A673 (cell line): ENCODE data around the gene ELAVL1.

Source experiments
- CTCF ChIP-seq: fragments of 300-800, 200-600 bp; sonication (generic); conservative IDR thresholded peaks from 2 replicates; pipeline ENCODE4 v1.5.1; 2017; ENCODE audit warnings: low read depth, mild to moderate bottlenecking, antibody characterized with exemption, low read length, moderate library complexity, mixed read lengths
- EZH2 ChIP-seq: fragments of 200-600 bp; sonication (generic); IDR thresholded peaks from 2 replicates; pipeline ENCODE4 v1.6.1; 2017; ENCODE audit warnings: borderline replicate concordance, low read depth, mild to moderate bottlenecking, mixed read lengths, antibody characterized with exemption, low read length; ENCODE audit not compliant: poor library complexity, severe bottlenecking

GRCh38 chr19:7987114-7987768, 18.2 kb downstream of the ELAVL1 start:
- TF ChIP-seq CTCF (no peak), EZH2 (no peak)
